ENCODE results near the gene LGR5.
A peak's percentile ranks its signal among the peaks of the same experiment; 100 is the strongest.

LGR5 gene

GRCh38 chr12:71436696-71437095 is 2.9 kb upstream of the LGR5 start:
- no peak for DNase-seq (ENCODE audit: low read depth)
- TF ChIP-seq CTCF (IDR thresholded peaks at IDR 0.05; ENCODE audit: low read depth, low read length, missing control alignments) = no peak
- in situ Hi-C loops (cut with HindIII; ENCODE audit: low sequenced_read_pairs) = no loop called here
- H3K4me3 ChIP-seq (ENCODE audit: low read depth, low read length) = no peak overlapping the region

- no peak for DNase-seq (ENCODE audit: low read depth)
Measured at GRCh38 chr12:71438670-71439361, 782 bp upstream of the LGR5 start.

GRCh38 chr12:71439362-71439612 is 311 bp upstream of the LGR5 start:
- TF ChIP-seq CTCF (IDR thresholded peaks at IDR 0.05; ENCODE audit: low read depth, low read length, missing control alignments) = no peak
- DNase-seq (ENCODE audit: low read depth) = no peak
- in situ Hi-C loops (cut with HindIII; ENCODE audit: low sequenced_read_pairs) = no loop called here
- peak overlapping the region; percentile 31 for H3K4me3 ChIP-seq (ENCODE audit: low read depth, low read length)

More at GRCh38 chr12:71438670-71439361, 782 bp upstream of the LGR5 start:
- TF ChIP-seq CTCF (IDR thresholded peaks at IDR 0.05; ENCODE audit: low read depth, low read length, missing control alignments) = no peak
- peak overlapping the region; percentile 31 for H3K4me3 ChIP-seq (ENCODE audit: low read depth, low read length)
- in situ Hi-C loops (cut with HindIII; ENCODE audit: low sequenced_read_pairs) = no loop called here

GRCh38 chr12:71440345-71440762 is 756 bp downstream of the LGR5 start:
- in situ Hi-C loops (cut with HindIII; ENCODE audit: low sequenced_read_pairs) = no loop called here
- H3K4me3 ChIP-seq (ENCODE audit: low read depth, low read length) = peak overlapping the region; percentile 31
- no peak for DNase-seq (ENCODE audit: low read depth)
- TF ChIP-seq CTCF (IDR thresholded peaks at IDR 0.05; ENCODE audit: low read depth, low read length, missing control alignments) = no peak

- in situ Hi-C loops (cut with HindIII; ENCODE audit: low sequenced_read_pairs) = no loop called here
- no peak overlapping the region for H3K4me3 ChIP-seq (ENCODE audit: low read depth, low read length)
- TF ChIP-seq CTCF (IDR thresholded peaks at IDR 0.05; ENCODE audit: low read depth, low read length, missing control alignments) = no peak
- no peak for DNase-seq (ENCODE audit: low read depth)
Measured at GRCh38 chr12:71440763-71441748, 1.5 kb downstream of the LGR5 start.

GRCh38 chr12:71441836-71442566 is 2.4 kb downstream of the LGR5 start:
- no peak for TF ChIP-seq CTCF (IDR thresholded peaks at IDR 0.05; ENCODE audit: low read depth, low read length, missing control alignments)
- H3K4me3 ChIP-seq (ENCODE audit: low read depth, low read length) = no peak overlapping the region
- in situ Hi-C loops (cut with HindIII; ENCODE audit: low sequenced_read_pairs) = no loop called here
- no peak for DNase-seq (ENCODE audit: low read depth)

All from astrocyte of the cerebellum (primary cell).